GM13976 (cell line): ENCODE measurements around the gene RAD23A.
"Not testable (repeated sequence)": the region's sequence is repeated elsewhere in the genome, so short reads cannot be mapped to it uniquely, and the experiment has no call there.

Source experiments
- DNase-seq: peaks from one replicate; pipeline ENCODE4 v3.0.0; 2012; ENCODE audit warnings: low spot score
- CTCF ChIP-seq: IDR thresholded peaks from 2 replicates; pipeline ENCODE4 v1.5.1; 2012; ENCODE audit warnings: borderline replicate concordance, mild to moderate bottlenecking; ENCODE audit not compliant: insufficient read depth; ENCODE audit errors: extremely low read depth, missing control alignments, control extremely low read depth
- in situ Hi-C: fragments of 300-500 bp; cut with MboI; formaldehyde crosslinking; loops from one replicate; pipeline ENCODE4 v1.12.0; 2022; ENCODE audit warnings: low sequenced_read_pairs, mixed read lengths, inconsistent platforms; ENCODE audit not compliant: unreplicated experiment

RAD23A gene

GRCh38 chr19:12913851-12914690, 31.6 kb upstream of the RAD23A start:
- in situ Hi-C loops: no loop called here
- no peak for TF ChIP-seq CTCF
- no peak for DNase-seq

GRCh38 chr19:12915860-12916259, 29.8 kb upstream of the RAD23A start:
- DNase-seq, in situ Hi-C loops: not testable (repeated sequence)

- no peak for DNase-seq
- no peak for TF ChIP-seq CTCF
- in situ Hi-C loops: no loop called here
These were observed 27.4 kb upstream of the RAD23A start for GRCh38 chr19:12918253-12918652.

GRCh38 chr19:12921047-12921446, 24.6 kb upstream of the RAD23A start:
- DNase-seq: no peak
- no peak for TF ChIP-seq CTCF
- in situ Hi-C loops: no loop called here

- DNase-seq: no peak
- no peak for TF ChIP-seq CTCF
- in situ Hi-C loops: no loop called here
These were observed 22.7 kb upstream of the RAD23A start for GRCh38 chr19:12922959-12923358.

GRCh38 chr19:12924621-12925310, 20.9 kb upstream of the RAD23A start:
- no peak for TF ChIP-seq CTCF
- in situ Hi-C loops: no loop called here
- DNase-seq: no peak

GRCh38 chr19:12930002-12930645, 15.5 kb upstream of the RAD23A start:
- no peak for TF ChIP-seq CTCF
- no peak for DNase-seq
- in situ Hi-C loops: no loop called here
